Stimulated activated CD4-positive, alpha-beta T cell treated with anti-CD3 and anti-CD28 coated beads, Interleukin-1b, Interleukin-23, amount 100 ng/mL, for 24 hours (primary cell): ENCODE results near the gene STX1A.

Source experiments
- DNase-seq, 4 experiments: peaks; one replicate each; pipeline ENCODE4 v3.0.0-alpha.2; 2020; ENCODE audit warnings: low read depth in 4 of 4, low spot score in 1 of 4

The STX1A gene

DNA sequence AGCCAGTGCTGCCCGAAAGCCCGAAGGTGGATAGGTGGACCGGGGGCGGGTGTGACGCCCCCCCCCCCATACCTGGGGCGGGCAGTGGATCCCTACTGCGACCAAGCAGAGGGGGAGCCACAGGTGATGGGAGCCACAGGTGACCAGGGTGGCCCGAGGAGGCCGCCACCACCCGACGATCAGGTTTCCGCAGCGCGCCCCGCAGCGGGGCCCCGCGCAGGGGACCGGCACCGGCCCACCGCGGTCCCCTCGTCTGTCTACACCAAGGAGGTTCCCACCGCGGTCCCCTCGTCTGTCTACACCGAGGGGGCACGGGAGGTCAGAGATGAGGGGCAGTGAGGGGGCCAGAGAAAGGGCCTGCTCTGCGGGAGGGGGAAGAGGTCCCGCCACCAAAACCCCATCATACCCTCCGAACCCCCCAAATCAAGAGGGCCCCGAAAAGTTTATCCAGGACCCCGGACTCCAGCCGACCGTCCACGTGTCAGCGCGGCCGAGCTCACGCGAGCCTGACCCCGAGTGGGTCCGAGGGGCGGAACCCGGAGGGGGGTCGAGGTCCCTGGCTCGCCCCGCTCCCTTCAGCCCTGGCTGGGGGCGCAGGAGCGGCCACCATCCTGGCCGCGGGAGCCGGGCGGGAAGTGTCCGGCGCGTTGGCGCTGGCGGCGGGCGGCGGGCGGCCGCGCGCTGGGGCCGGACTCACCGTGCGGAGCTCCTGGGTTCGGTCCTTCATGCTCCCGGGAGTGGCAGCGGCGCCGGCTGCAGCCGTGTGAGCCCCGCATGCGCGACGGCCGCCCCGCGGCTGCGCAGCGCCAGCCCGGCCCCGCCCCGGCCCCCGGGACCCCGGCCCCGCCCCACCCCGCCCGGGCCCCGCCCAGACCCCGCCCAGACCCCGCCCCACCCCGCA is at the start of gene STX1A:
STX1A (minus strand) TSS at position 765 of the 901 bp plus-strand sequence; CDS start at position 727, 38 bp downstream.
- peak in 3 of 4 experiments; percentile 52 to 57 (median 54) for DNase-seq

DNA sequence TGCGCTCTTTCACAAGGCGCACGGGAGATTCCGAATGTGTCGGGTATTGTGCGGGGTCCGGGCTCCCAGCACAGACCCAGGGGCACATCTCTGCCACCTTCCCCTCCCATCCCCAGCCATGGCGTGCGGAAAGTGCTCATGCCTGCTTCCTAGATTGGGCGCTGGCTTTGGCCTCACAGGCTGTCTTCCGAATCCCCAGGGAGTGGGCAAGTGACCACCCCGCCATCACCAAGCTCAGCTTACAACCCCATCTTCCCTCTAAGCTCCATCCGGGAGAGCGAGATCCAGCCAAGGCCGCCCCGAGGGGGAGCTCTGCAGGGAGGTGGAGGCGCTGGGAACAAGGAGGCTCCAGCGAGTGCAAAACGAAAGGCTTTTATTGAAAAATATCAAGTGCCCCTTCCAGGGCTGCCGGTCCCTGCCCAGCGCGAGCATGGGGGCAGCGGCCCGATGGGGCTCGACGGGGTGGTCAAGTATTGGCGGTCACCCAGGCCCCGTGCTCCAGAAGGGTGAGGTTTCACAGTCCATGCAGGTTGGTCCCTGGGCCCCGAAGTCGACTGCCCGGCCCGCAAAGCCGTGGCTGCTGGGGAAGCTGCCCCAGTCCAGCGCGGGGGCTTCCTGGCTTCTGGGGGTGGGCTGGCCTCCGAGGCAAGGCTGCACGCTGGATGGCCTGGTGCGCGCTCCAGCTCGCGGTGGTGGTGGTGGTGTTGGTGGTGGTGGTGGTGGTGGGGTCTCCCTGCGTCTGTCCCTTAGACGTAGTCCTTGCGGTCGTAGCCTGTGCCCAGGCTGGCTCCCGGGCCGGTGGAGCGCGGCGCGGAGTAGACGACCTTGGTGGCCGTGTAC is 49.4 kb upstream of the STX1A start:
- DNase-seq, result no peak

GRCh38 chr7:73766556-73767229 is 47.2 kb upstream of the STX1A start:
- no peak for DNase-seq

DNA sequence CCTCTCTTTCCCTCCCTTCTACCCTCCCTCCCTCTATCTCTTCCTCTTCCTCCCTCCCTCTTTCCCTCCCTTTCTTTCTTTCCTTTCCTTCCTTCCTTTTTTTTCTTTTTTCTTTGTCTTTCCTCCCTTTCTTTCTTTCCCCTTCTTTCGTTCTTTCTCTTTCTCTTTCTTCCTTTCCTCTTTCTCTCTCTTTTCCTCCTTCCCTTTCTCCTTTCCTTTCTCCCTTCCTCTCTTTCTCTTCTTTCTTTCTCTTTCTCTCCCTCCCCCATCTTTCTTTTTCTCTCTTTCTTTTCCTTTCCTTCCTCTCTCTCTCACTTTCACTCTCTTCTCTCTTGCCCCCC is 43.2 kb upstream of the STX1A start:
- no peak for DNase-seq

DNA sequence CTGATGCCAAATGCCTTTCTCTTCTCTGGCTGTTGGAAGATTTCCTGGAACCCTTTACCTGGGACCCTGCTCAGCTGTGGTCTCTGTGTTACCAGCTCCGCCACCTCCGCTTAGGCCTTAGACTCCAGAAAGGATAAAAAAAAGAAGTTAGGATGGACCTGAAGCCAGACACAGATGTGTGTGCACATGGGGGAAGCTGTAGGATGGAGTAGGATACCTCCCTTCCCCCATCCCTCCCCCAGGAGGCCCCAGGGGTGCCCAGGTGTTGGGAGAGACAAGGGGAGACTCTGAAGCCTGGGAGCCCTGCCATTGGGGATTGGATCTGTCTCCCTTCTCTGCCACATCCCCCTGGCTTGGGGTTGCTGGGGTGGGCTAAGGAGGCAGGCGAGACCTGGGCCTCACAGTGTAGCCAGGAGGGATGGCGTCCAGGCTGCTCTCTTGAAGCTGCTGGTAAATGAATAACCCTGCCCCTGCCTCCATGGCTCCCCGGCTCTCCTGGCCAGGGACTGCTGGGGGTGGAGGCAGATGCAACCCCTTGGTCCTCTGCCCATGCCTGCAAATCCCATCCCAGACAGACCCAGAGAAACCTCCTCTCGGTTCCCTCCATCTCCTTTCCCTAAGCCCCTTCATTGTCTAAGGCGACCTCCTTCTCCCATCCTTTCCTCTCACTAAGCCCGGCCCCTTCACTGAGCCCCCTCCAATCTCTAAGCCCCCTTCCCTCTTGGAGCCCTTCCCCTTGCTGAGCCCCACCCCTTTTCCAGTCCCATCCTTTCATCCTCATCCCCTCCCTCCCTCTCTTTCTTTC is 42.6 kb upstream of the STX1A start:
- no peak for DNase-seq

DNA sequence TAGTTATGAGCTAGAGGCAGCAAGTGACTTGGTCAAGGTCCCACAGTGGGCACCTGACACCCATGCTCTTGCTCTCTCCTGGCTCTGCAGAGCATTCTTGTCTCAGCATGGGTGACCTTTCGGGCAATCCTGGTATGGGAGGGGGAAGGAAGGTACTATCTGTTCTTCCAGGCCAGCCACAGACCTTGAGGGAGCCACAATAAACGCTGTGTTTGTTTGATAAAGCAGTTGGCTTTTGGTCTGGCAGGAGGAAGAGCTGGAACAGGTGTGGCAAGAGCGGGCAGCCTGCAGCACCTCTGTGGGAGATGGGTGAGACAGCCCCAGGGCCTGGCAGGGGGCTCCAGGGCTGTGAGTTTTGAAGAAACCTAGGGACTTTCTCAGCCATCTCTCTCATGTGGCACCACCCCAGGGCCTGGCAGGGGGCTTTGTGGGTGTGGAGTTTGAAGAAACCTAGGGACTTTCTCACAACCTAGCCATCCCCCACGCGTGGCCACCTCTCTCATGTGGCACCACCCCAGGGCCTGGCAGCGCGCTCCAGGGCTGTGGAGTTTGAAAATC is 39.2 kb upstream of the STX1A start:
- no peak for DNase-seq

- no peak for DNase-seq
Measured at GRCh38 chr7:73749931-73750776, 30.7 kb upstream of the STX1A start.

- DNase-seq, result no peak
Measured at GRCh38 chr7:73746378-73746777, 26.9 kb upstream of the STX1A start.

GRCh38 chr7:73742753-73743641 is 23.5 kb upstream of the STX1A start:
- no peak for DNase-seq

GRCh38 chr7:73742338-73742752 is 22.9 kb upstream of the STX1A start:
- no peak for DNase-seq

DNA sequence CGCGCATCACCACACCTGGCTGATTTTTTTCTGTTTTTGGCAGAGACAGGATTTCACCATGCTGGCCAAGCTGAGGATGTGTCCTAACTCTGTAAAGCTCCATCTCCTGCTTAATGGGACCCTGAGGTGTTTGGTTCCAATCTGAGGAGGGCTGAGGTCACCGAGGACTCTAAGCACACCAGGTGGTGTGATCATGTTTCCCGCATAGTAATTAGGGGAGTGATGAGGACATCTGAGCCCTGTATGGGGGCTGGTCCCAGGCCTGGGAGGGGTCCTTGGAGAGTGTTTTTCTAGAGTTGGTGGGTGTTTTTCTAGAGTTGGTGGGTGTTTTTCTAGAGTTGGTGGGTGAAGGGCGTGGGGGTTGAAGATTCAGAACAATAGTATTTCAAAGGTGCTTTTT is 22.1 kb upstream of the STX1A start:
- no peak for DNase-seq

DNA sequence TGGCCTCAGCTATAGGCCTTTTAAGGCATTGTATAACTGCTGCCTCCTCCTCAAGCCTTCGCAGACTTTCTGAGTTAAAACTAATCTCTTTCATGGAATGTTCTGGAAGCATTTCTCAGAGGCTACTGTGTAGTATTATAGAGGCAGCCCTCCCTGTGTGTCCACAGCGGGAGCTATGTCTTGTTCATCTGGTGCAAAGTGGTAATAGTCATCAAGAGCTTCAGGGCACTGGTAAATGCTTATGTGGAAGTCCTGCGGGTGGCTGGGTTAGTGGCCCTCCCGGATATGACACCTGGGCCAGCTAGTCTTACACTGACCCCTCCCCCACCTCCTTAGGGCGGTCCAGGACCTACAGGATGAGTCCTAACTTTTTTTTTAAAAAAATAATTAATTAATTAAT is 21.3 kb upstream of the STX1A start:
- DNase-seq, result no peak

DNA sequence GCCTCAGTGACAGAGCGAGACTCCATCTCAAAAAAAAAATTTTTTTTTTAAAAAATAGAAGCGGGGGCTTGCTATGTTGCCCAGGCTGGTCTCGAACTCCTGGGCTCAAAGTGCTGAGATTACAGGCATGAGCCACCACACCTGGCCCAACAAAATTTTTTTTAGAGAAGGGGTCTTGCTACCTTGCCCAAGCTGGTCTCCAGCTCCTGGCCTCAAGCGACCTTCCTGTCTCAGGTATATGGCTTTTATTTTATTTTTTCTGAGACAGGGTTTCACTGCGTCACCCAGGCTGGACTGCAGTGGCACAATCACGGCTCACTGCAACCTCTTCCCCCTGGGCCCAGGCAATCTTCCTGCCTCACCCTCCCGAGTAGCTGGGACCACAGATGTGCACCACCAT is 20.7 kb upstream of the STX1A start:
- no peak for DNase-seq

DNA sequence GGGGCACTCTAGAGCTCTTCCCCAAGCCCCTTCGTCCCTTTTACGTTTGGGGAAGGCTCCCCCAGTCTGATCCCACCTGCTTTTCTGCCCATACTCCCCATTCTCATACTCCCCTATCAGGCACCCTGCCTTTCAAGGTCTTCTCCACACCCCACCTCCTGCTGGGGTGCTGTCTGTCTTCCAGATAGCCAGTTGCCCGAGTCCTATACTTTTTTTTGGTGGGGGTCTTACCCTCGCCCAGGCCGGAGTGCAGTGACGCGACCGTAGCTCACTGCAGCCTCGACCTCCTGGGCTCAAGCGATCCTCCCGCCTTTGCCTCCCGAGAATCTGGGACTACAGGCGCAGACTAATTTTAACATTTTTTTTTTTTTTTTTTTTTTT is 19.9 kb upstream of the STX1A start:
- no peak for DNase-seq

GRCh38 chr7:73738612-73739386 is 19.3 kb upstream of the STX1A start, which contains the start of gene ABHD11:
ABHD11 (minus strand) TSS chr7:73738802; CDS start chr7:73738770, 32 bp downstream.
- peak; percentile 98 to 100 (median 99) for DNase-seq

GRCh38 chr7:73738220-73738611 is 18.7 kb upstream of the STX1A start:
- peak; percentile 40 to 68 (median 48) for DNase-seq

- DNase-seq, result no peak
Measured at GRCh38 chr7:73737491-73738219, 18.2 kb upstream of the STX1A start.
